ENCODE data around the gene BRCA2. TPM values are rescaled to one million over a fixed set of nuclear protein-coding genes. Genes with fewer than 3 reads are reported as not detected.

The BRCA2 gene
- polyA plus RNA-seq, 1 donor, result 3.4 TPM

DNA sequence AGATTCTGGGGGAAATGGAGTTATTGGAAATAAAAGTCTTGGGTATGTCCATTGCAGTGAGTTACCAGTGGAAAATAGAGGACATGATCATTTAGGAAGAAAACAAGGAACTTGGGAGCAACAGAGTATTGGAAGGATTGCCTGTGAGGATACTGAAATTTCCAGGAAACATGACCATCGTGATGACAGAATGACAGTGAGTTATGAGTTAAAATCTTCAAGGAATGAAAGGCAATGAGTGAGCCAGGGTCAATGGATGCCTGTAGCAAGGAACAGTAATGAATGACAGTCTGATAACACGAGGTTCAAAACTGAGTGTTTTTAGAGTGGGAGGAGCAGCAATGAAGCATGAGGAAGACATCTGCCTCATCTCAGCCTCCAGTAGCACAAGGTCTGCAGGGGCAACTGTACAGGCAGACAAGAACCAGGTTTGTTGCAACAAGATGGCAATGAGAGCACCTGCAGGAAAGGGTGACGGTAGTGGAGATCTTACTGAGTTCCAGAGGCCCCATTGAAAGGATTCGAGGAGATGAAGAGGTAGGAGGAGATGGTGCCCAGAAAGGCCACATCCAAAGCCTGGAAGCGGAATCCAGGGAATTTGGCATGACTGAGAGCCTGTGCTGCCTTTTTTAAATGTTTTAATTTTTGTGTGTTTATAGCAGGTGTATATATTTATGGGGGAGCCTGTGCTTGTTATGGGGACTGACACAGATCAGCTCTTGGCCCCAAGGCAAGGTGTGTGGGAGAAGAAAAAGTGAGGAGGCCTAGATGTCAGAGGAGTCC, 68.7 kb downstream of the BRCA2 start:
- no peak for DNase-seq
- Histone ChIP-seq H3K27ac (ENCODE audit: low read length) (no peak overlapping the region), H3K27me3 (ENCODE audit: control insufficient read depth, insufficient read depth, low read length) (no peaks in the 10 kb centered on the region), H3K9me3 (ENCODE audit: control insufficient read depth, low read depth, low read length) (no peaks in the 10 kb centered on the region), H3K4me3 (ENCODE audit: low read length) (no peak overlapping the region), H3K4me1 (ENCODE audit: control insufficient read depth, insufficient read depth, low read length) (no peaks in the 10 kb centered on the region), H3K36me3 (ENCODE audit: control insufficient read depth, insufficient read depth, low read length) (peaks cover 7% of the 10 kb centered on the region)
- WGBS (ENCODE audit: insufficient coverage, low lambda C conversion rate), result 80% methylated on average over 2 of the region's 5 CpGs

DNA sequence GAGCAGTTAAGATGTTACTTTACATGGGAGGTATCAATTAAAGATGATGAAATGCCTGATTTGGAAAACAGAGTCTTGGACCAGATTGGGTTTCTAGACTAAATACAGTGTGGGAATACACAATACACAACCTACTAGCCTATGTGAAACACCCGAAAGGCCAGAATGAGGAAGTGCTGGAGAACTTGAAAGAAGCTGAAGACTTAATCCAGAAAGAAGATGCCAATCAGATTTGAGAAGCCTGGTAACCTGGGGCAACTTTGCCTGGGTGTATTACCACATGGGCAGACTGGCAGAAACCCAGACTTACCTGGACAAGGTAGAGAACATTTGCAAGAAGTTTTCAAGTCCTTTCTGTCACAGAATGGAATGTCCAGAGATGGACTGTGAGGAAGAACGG, 69.4 kb downstream of the BRCA2 start:
- Histone ChIP-seq H3K4me1 (ENCODE audit: control insufficient read depth, insufficient read depth, low read length) (no peaks in the 10 kb centered on the region), H3K4me3 (ENCODE audit: low read length) (no peak overlapping the region), H3K27ac (ENCODE audit: low read length) (no peak overlapping the region), H3K36me3 (ENCODE audit: control insufficient read depth, insufficient read depth, low read length) (peaks cover 7% of the 10 kb centered on the region), H3K27me3 (ENCODE audit: control insufficient read depth, insufficient read depth, low read length) (no peaks in the 10 kb centered on the region), H3K9me3 (ENCODE audit: control insufficient read depth, low read depth, low read length) (no peaks in the 10 kb centered on the region)
- WGBS (ENCODE audit: insufficient coverage, low lambda C conversion rate), result 100% methylated on average over 1 of the region's 2 CpGs
- DNase-seq, result no peak

DNA sequence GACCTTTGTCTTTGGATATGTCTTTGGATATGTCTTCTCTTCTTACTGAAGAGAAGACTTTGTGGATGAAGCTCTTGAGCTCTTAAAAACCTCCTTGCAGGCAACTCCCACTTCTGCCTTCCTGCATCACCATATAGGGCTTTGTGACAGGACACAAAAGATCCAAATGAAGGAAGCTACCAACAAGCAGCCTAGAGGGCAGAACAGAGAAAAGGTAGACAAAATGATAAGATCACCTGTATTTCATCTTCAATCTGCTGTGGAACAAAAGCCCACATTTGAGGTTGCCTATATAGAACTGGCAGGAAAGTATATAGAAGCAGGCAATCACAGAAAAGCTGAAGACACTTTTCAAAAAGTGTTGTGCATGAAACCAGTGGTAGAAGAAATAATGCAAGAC, 70.1 kb downstream of the BRCA2 start:
- no peaks in the 10 kb centered on the region for H3K9me3 ChIP-seq (ENCODE audit: control insufficient read depth, low read depth, low read length)
- DNase-seq, result no peak
- peaks cover 7% of the 10 kb centered on the region for H3K36me3 ChIP-seq (ENCODE audit: control insufficient read depth, insufficient read depth, low read length)
- no peak overlapping the region for H3K27ac ChIP-seq (ENCODE audit: low read length)
- no peaks in the 10 kb centered on the region for H3K4me1 ChIP-seq (ENCODE audit: control insufficient read depth, insufficient read depth, low read length)
- H3K27me3 ChIP-seq (ENCODE audit: control insufficient read depth, insufficient read depth, low read length), result no peaks in the 10 kb centered on the region
- H3K4me3 ChIP-seq (ENCODE audit: low read length), result no peak overlapping the region

DNA sequence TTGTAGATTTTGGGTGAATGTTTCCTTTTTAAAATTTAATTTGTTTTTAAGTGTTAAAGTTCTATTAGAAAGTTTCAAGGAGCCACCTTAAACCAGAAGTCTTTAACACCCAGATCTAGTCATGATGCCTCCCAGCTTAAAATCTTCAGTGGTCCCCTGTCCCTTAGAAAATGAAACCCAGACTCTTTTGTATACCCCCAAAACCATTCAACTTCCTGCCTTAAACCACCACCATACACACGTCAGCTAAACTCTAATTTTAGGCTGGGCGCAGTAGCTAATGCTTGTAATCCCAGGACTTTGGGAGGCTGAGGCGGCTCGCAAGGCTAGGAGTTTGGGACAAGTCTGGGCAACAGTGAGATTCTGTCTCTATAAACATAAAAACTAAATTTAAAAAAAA, 74.7 kb downstream of the BRCA2 start:
- WGBS (ENCODE audit: insufficient coverage, low lambda C conversion rate), result 75% methylated on average over 2 of the region's 4 CpGs

DNA sequence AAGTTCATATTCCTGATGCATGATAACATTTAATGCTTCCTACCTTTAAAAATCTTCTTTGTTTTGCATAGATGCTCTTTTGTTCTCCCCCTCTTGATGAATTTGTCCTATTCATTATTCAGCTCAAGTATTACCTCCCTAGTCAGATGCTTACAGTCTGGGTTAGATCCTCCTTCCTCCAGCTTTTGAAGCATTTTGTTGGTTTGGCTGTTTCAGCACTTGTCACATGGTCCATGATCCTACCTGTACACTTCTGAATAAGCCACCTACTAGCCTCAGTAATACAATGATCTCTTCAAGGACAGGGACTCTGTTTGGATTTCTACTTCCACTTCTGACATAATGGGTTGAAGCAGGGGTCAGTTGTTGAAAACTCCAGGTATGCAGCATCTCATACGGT, 75.2 kb downstream of the BRCA2 start:
- Histone ChIP-seq H3K27me3 (ENCODE audit: control insufficient read depth, insufficient read depth, low read length) (no peaks in the 10 kb centered on the region), H3K4me1 (ENCODE audit: control insufficient read depth, insufficient read depth, low read length) (no peaks in the 10 kb centered on the region), H3K4me3 (ENCODE audit: low read length) (no peak overlapping the region), H3K36me3 (ENCODE audit: control insufficient read depth, insufficient read depth, low read length) (no peaks in the 10 kb centered on the region), H3K9me3 (ENCODE audit: control insufficient read depth, low read depth, low read length) (no peaks in the 10 kb centered on the region), H3K27ac (ENCODE audit: low read length) (no peak overlapping the region)
- no peak for DNase-seq
- WGBS (ENCODE audit: insufficient coverage, low lambda C conversion rate), result no CpG with 5 or more reads among the region's 1 CpG

More for the DNA sequence above, 74.7 kb downstream of the BRCA2 start:
- Histone ChIP-seq H3K36me3 (ENCODE audit: control insufficient read depth, insufficient read depth, low read length) (no peaks in the 10 kb centered on the region), H3K9me3 (ENCODE audit: control insufficient read depth, low read depth, low read length) (no peaks in the 10 kb centered on the region), H3K27me3 (ENCODE audit: control insufficient read depth, insufficient read depth, low read length) (no peaks in the 10 kb centered on the region), H3K4me1 (ENCODE audit: control insufficient read depth, insufficient read depth, low read length) (no peaks in the 10 kb centered on the region), H3K27ac (ENCODE audit: low read length) (no peak overlapping the region), H3K4me3 (ENCODE audit: low read length) (no peak overlapping the region)
- DNase-seq, result no peak

GRCh38 chr13:32391101-32391619, 75.9 kb downstream of the BRCA2 start:
- Histone ChIP-seq H3K36me3 (ENCODE audit: control insufficient read depth, insufficient read depth, low read length) (no peaks in the 10 kb centered on the region), H3K9me3 (ENCODE audit: control insufficient read depth, low read depth, low read length) (no peaks in the 10 kb centered on the region), H3K4me1 (ENCODE audit: control insufficient read depth, insufficient read depth, low read length) (no peaks in the 10 kb centered on the region), H3K4me3 (ENCODE audit: low read length) (no peak overlapping the region), H3K27me3 (ENCODE audit: control insufficient read depth, insufficient read depth, low read length) (no peaks in the 10 kb centered on the region), H3K27ac (ENCODE audit: low read length) (no peak overlapping the region)
- DNase-seq, result no peak
- no CpG with 5 or more reads among the region's 4 CpGs for WGBS (ENCODE audit: insufficient coverage, low lambda C conversion rate)

GRCh38 chr13:32403108-32403507, 87.8 kb downstream of the BRCA2 start:
- Histone ChIP-seq H3K27me3 (ENCODE audit: control insufficient read depth, insufficient read depth, low read length) (no peaks in the 10 kb centered on the region), H3K4me3 (ENCODE audit: low read length) (no peak overlapping the region), H3K9me3 (ENCODE audit: control insufficient read depth, low read depth, low read length) (no peaks in the 10 kb centered on the region), H3K36me3 (ENCODE audit: control insufficient read depth, insufficient read depth, low read length) (peaks cover 6% of the 10 kb centered on the region), H3K27ac (ENCODE audit: low read length) (no peak overlapping the region), H3K4me1 (ENCODE audit: control insufficient read depth, insufficient read depth, low read length) (no peaks in the 10 kb centered on the region)
- WGBS (ENCODE audit: insufficient coverage, low lambda C conversion rate), result 100% methylated on average over 1 of the region's 4 CpGs
- DNase-seq, result no peak

GRCh38 chr13:32407854-32408253, 92.5 kb downstream of the BRCA2 start:
- Histone ChIP-seq H3K4me1 (ENCODE audit: control insufficient read depth, insufficient read depth, low read length) (peaks cover 2% of the 10 kb centered on the region), H3K27me3 (ENCODE audit: control insufficient read depth, insufficient read depth, low read length) (no peaks in the 10 kb centered on the region), H3K4me3 (ENCODE audit: low read length) (no peak overlapping the region), H3K9me3 (ENCODE audit: control insufficient read depth, low read depth, low read length) (no peaks in the 10 kb centered on the region), H3K27ac (ENCODE audit: low read length) (no peak overlapping the region), H3K36me3 (ENCODE audit: control insufficient read depth, insufficient read depth, low read length) (peaks cover 3% of the 10 kb centered on the region)
- WGBS (ENCODE audit: insufficient coverage, low lambda C conversion rate), result no CpG with 5 or more reads among the region's 6 CpGs
- DNase-seq, result no peak

DNA sequence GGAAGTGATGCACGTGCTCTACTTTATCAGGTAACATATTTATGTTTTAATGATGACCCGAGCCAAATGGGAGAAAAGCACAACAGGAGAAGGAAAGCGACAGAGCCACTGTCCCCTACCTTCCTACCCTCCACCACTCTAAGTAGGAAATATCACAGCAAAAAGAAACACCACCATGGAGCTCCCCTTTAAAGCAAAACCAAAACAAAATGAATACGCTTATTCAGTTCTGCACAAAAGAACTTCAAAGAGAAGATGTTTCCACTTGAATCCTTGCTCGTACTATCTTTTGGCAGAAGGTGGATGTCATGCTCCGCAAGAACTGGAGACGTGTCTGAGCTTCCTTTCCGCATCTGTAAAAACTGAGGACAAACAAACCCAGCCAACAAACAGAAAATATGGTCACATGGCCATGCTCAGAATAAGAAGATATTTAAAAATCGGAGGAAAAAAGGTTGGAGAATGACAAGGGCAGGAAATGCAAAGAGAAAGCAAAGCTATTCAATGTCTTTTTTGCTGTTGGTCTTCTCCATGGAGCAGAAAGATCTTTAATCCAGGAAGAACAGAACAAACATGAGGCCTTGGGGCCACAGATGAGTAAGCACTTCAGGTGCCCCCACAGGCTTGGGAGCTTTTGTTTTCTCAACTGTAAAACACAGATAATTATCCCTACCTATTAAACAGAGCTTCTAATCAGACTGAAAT, 93.1 kb downstream of the BRCA2 start:
- Histone ChIP-seq H3K4me3 (ENCODE audit: low read length) (no peak overlapping the region), H3K36me3 (ENCODE audit: control insufficient read depth, insufficient read depth, low read length) (peaks cover 2% of the 10 kb centered on the region), H3K27ac (ENCODE audit: low read length) (no peak overlapping the region), H3K27me3 (ENCODE audit: control insufficient read depth, insufficient read depth, low read length) (no peaks in the 10 kb centered on the region), H3K9me3 (ENCODE audit: control insufficient read depth, low read depth, low read length) (no peaks in the 10 kb centered on the region), H3K4me1 (ENCODE audit: control insufficient read depth, insufficient read depth, low read length) (peaks cover 2% of the 10 kb centered on the region)
- no peak for DNase-seq
- WGBS (ENCODE audit: insufficient coverage, low lambda C conversion rate), result 73% methylated on average over 2 of the region's 9 CpGs

DNA sequence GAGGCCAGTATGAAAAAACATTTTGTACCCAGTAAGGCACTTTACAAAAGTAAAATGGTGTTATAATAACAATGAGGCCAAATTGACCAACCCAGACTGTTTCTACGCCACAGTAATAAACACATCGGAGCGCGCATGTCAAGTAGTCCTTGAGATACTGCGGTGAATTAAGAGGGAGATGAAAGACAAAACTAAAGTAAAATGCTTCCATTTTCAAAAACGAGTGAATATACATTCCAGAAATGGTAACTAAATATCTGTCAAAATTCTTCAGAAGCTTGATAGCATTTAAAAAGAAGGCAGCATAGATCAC, 93.6 kb downstream of the BRCA2 start:
- H3K36me3 ChIP-seq (ENCODE audit: control insufficient read depth, insufficient read depth, low read length), result peaks cover 2% of the 10 kb centered on the region
- no peak overlapping the region for H3K4me3 ChIP-seq (ENCODE audit: low read length)
- no peaks in the 10 kb centered on the region for H3K27me3 ChIP-seq (ENCODE audit: control insufficient read depth, insufficient read depth, low read length)
- H3K27ac ChIP-seq (ENCODE audit: low read length), result no peak overlapping the region
- WGBS (ENCODE audit: insufficient coverage, low lambda C conversion rate), result 88% methylated on average over 6 of the region's 6 CpGs
- no peaks in the 10 kb centered on the region for H3K9me3 ChIP-seq (ENCODE audit: control insufficient read depth, low read depth, low read length)
- peaks cover 2% of the 10 kb centered on the region for H3K4me1 ChIP-seq (ENCODE audit: control insufficient read depth, insufficient read depth, low read length)
- no peak for DNase-seq

Measured in large intestine (tissue), 3 donors.